K562 (cell line): ENCODE results near the gene TSPAN11. TPM values are rescaled to one million over a fixed set of nuclear protein-coding genes. Genes with fewer than 3 reads are reported as not detected.
A peak's percentile ranks its signal among the peaks of the same experiment; 100 is the strongest.

ENCODE experiments used
- ATAC-seq: fragments of 200-7000 bp; cut with Tn5 transposase; 3 replicates; pipeline ENCODE4 v1.9.1; 2020; ENCODE audit warnings: moderate library complexity
- BruUV-seq: library from RNA; stranded (reverse); fragments of 400-500 nt; replicated peaks from 2 replicates; lab custom pipeline; 2021; lab: Mats Ljungman, UMichigan
- CTCF ChIA-PET: fragments of 300-600 bp; formaldehyde crosslinking; extraction: SDS; loops from one replicate; lab custom pipeline; 2021; ENCODE audit warnings: low intra/inter-chr PET ratio; lab: Yijun Ruan, JAX
- POLR2A ChIA-PET: fragments of 300-600, 350-650 bp; sonication (Branson Sonifier 250); formaldehyde crosslinking; extraction: SDS; loops from one replicate; lab custom pipeline; 2021; ENCODE audit warnings: antibody characterized with exemption, inconsistent platforms; lab: Yijun Ruan, JAX
- DNase-seq, 4 experiments: peaks; one replicate each; pipeline versions ENCODE4 v3.0.0 to v3.0.0-alpha.2; 2011 to 2018; ENCODE audit warnings: low spot score in 3 of 4, mixed read lengths in 3 of 4; ENCODE audit errors: extremely low read depth in 1 of 4
- FAIRE-seq: peaks from 2 replicates; lab custom pipeline; 2011; peaks lifted over from hg19 to GRCh38; lab: Jason Lieb, UNC
- H2AFZ ChIP-seq: 2 replicates; pipeline ENCODE4 v1.6.0; 2011; ENCODE audit warnings: low read depth, low read length, control low read depth, inconsistent platforms
- H3K27ac ChIP-seq: fragments of 200-600 bp; 3 replicates; pipeline ENCODE4 v1.8.0; 2011; ENCODE audit warnings: low read depth, mild to moderate bottlenecking, control low read depth, inconsistent platforms, low read length, moderate library complexity, mixed read lengths; ENCODE audit errors: extremely low read depth
- H3K27me3 ChIP-seq, 2 experiments: fragments of 300-600 bp in 1 of 2; 2 replicates in 1 of 2; 3 replicates in 1 of 2; pipeline versions ENCODE4 v1.6.0 to v1.8.0; 2011; ENCODE audit warnings: inconsistent platforms in 2 of 2, low read length in 2 of 2, mild to moderate bottlenecking in 1 of 2, mixed read lengths in 1 of 2, moderate library complexity in 1 of 2; ENCODE audit not compliant: control insufficient read depth in 2 of 2, insufficient read depth in 2 of 2
- H3K36me3 ChIP-seq: fragments of 300-600 bp; 3 replicates; pipeline ENCODE4 v1.8.0; 2011; ENCODE audit warnings: mild to moderate bottlenecking, low read length, inconsistent platforms; ENCODE audit not compliant: control insufficient read depth, insufficient read depth
- H3K4me1 ChIP-seq, 2 experiments: fragments of 200-600 bp in 1 of 2; replicated peaks in 1 of 2; 2 replicates in 1 of 2; 3 replicates in 1 of 2; pipeline versions ENCODE4 v1.5.1 to v1.8.0; 2011; ENCODE audit warnings: inconsistent platforms in 2 of 2, low read length in 2 of 2, mild to moderate bottlenecking in 1 of 2, mixed read lengths in 1 of 2, moderate library complexity in 1 of 2; ENCODE audit not compliant: control insufficient read depth in 2 of 2, insufficient read depth in 2 of 2
- H3K4me2 ChIP-seq: 2 replicates; pipeline ENCODE4 v1.6.1; 2011; ENCODE audit warnings: low read length, control low read depth, inconsistent platforms, mixed read lengths; ENCODE audit not compliant: insufficient read depth
- H3K4me3 ChIP-seq: fragments of 200-600 bp; sonication (generic), shearing (Covaris generic); 2 replicates; pipeline ENCODE4 v1.5.1; 2016; ENCODE audit warnings: control low read depth, inconsistent platforms
- H3K79me2 ChIP-seq: fragments of 200-600 bp; 3 replicates; pipeline ENCODE4 v1.8.0; 2011; ENCODE audit warnings: low read length, inconsistent platforms; ENCODE audit not compliant: control insufficient read depth, insufficient read depth
- H3K9ac ChIP-seq, 2 experiments: 2 replicates each; pipeline versions ENCODE4 v1.6.0 to v1.6.1; 2011; ENCODE audit warnings: low read depth in 2 of 2, low read length in 2 of 2, control low read depth in 1 of 2, inconsistent platforms in 1 of 2, mild to moderate bottlenecking in 1 of 2, mixed read lengths in 1 of 2; ENCODE audit not compliant: insufficient read depth in 1 of 2
- H3K9me1 ChIP-seq: one replicate; pipeline ENCODE4 v1.6.0; 2011; ENCODE audit warnings: inconsistent platforms, mild to moderate bottlenecking, low read length, moderate library complexity; ENCODE audit not compliant: control insufficient read depth, insufficient read depth
- H3K9me3 ChIP-seq: replicated peaks from 2 replicates; pipeline ENCODE4 v1.5.1; 2011; ENCODE audit warnings: low read depth, low read length, inconsistent platforms; ENCODE audit not compliant: control insufficient read depth, insufficient read depth
- H4K20me1 ChIP-seq: replicated peaks from 2 replicates; pipeline ENCODE4 v1.6.1; 2011; ENCODE audit warnings: low read length, inconsistent platforms, mixed read lengths; ENCODE audit not compliant: control insufficient read depth, insufficient read depth
- BRF1 ChIP-seq: IDR thresholded peaks from 3 replicates; pipeline ENCODE4 v1.6.1; 2011; ENCODE audit warnings: borderline replicate concordance, mild to moderate bottlenecking; ENCODE audit not compliant: insufficient read length; ENCODE audit errors: extremely low read depth
- CTCF ChIP-seq, 3 experiments: IDR thresholded peaks in 2 of 3; conservative IDR thresholded peaks in 1 of 3; 2 replicates each; pipeline ENCODE4 v1.5.1; 2011 to 2012; ENCODE audit warnings: low read length in 3 of 3, mild to moderate bottlenecking in 3 of 3, control low read depth in 2 of 3, improper control_type of control experiment in 1 of 3, inconsistent platforms in 1 of 3, low read depth in 1 of 3, mixed read lengths in 1 of 3, moderate library complexity in 1 of 3; ENCODE audit not compliant: insufficient read depth in 2 of 3
- RAD21 ChIP-seq, 2 experiments: fragments of 250-450 bp in 1 of 2; fragments of 450-650 bp in 1 of 2; sonication (Bioruptor Pico) in 1 of 2; formaldehyde crosslinking in 1 of 2; IDR thresholded peaks in 1 of 2; conservative IDR thresholded peaks in 1 of 2; 2 replicates each; pipeline versions ENCODE4 v1.4.0 to v1.8.0; 2020 to 2022; ENCODE audit warnings: mild to moderate bottlenecking in 2 of 2, moderate library complexity in 1 of 2
- WGBS: fragments of 100-300 bp; shearing (Covaris generic); methylation state at CpG from one replicate; pipeline ENCODE4 v1.1.6; 2016; ENCODE audit warnings: low coverage, mixed read lengths; ENCODE audit not compliant: insufficient coverage; ENCODE audit errors: missing lambda C conversion rate; 5-methylcytosine and 5-hydroxymethylcytosine counted together
- in situ Hi-C: fragments of 300-500 bp; cut with MboI; formaldehyde crosslinking; loops from 4 replicates; pipeline ENCODE4 v1.15.0; 2018; ENCODE audit warnings: inconsistent platforms, mixed read lengths
- intact Hi-C: fragments of 100-400 bp; cut with micrococcal nuclease; formaldehyde crosslinking; loops from 2 replicates; pipeline ENCODE4 v1.14.2; 2022
- polyA plus RNA-seq, 8 experiments: library from polyadenylated mRNA; depleted of rRNA in 4 of 8; stranded (reverse) in 5 of 8; unstranded in 3 of 8; fragments of >200 nt; fragmentation: Nextera tagmentation in 2 of 8; fragmentation: Illumina TruSeq in 1 of 8; extraction: Ambion mirVana in 2 of 8; extraction: Trizol in 1 of 8; gene quantifications; 2 replicates each; pipeline versions ENCODE4 v1.2.1 to v1.2.3, GENCODE V29; 2011 to 2014; ENCODE audit warnings: inconsistent platforms in 1 of 8, missing spikeins in 1 of 8
- total RNA-seq, 7 experiments: library from RNA; depleted of rRNA in 6 of 7; stranded (reverse); fragments of >200 nt in 6 of 7; fragmentation: Illumina TruSeq in 2 of 7; extraction: Trizol in 2 of 7; gene quantifications; 2 replicates each; pipeline versions ENCODE4 v1.2.1 to v1.2.3, GENCODE V29; 2011 to 2021; ENCODE audit warnings: low replicate concordance in 1 of 7

TSPAN11 gene
- total and polyA plus RNA-seq, 9 of the 15 experiments (the other 6 are each of a cell fraction or from before 2014, with no cell fraction given), result not detected

- in situ Hi-C loops, result no loop called here
- H3K4me3 ChIP-seq, result no peak overlapping the region
- H3K9me3 ChIP-seq, result no peaks in the 10 kb centered on the region; the same call in 1 of the 2 replicates
- ChIA-PET POLR2A (no interaction called here), CTCF (interaction anchor here (0.5 kb wide), 1 partner anchor 306 kb away, joined by 3 read pairs; no protein-coding TSS in a partner anchor)
- no peak for FAIRE-seq
- peak in 2 of 4 experiments; percentile 19 to 22 for DNase-seq
- WGBS, result 4% methylated on average over 10 of the region's 11 CpGs
- H3K36me3 ChIP-seq, result no peaks in the 10 kb centered on the region
- ATAC-seq, result peak; percentile 74
- H3K4me2 ChIP-seq, result no peak overlapping the region
- no peaks in the 10 kb centered on the region; the same call in 1 of the 2 replicates for H4K20me1 ChIP-seq
- no peaks in the 10 kb centered on the region for H3K9me1 ChIP-seq
- no peak overlapping the region for H3K27ac ChIP-seq
- TF ChIP-seq BRF1 (no peak), RAD21 (CRISPR knock-in tag; conservative IDR thresholded peaks at IDR 0.05 in 1 of 2, IDR thresholded peaks at IDR 0.05 in 1 of 2) (peak in 1 of 2 experiments; percentile 24; a peak in 2 of 4 replicates), CTCF (IDR thresholded peaks at IDR 0.05 in 2 of 3, conservative IDR thresholded peaks at IDR 0.05 in 1 of 3; ENCODE audit: insufficient read depth in 2 of 3, low read depth in 1 of 3, low read length in 3 of 3) (peak; percentile 33 to 47 (median 39); a peak in 5 of 6 replicates)
- no peaks in the 10 kb centered on the region for H3K4me1 ChIP-seq
- BruUV-seq, result no TSS peak
- no peak overlapping the region for H3K9ac ChIP-seq
- intact Hi-C loops, result no loop called here
- H2AFZ ChIP-seq, result no peak overlapping the region
- H3K27me3 ChIP-seq, result peaks cover 13 to 79% of the 10 kb centered on the region in 2 experiments; a peak in 4 of 5 replicates
- no peaks in the 10 kb centered on the region for H3K79me2 ChIP-seq
Observed at GRCh38 chr12:30965613-30965985, 39.1 kb downstream of the TSPAN11 start.
